LNCAP (cell line): ENCODE measurements around the gene UBL7.

Experiments used
- TF ChIP-seq, protein P1 (sequence below): fragments of 450-650 bp; IDR thresholded peaks from 2 replicates; pipeline ENCODE4 v1.5.1; 2017; ENCODE audit warnings: mild to moderate bottlenecking

UBL7 gene

DNA sequence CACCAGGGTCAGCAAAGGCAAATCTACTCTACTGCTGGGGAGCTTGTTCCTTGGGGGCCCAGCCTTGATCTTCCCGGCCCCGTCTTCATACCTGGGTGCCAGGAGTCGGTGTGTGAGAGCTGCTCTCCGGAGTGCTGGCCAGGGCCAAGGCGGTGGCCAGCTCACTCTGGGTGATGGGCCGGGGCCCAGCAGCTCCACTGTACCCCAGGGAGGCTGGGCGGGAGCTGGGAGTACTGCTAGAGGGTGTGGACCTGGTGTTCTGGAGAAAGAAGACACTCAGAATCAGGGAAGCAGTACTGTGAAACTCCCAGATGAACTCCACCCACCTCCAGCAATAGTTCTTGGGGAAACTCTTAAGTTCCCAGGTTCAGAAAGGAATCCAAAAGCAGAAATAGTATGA lies 11.9 kb downstream of the UBL7 start:
- TF ChIP-seq, protein P1, sequence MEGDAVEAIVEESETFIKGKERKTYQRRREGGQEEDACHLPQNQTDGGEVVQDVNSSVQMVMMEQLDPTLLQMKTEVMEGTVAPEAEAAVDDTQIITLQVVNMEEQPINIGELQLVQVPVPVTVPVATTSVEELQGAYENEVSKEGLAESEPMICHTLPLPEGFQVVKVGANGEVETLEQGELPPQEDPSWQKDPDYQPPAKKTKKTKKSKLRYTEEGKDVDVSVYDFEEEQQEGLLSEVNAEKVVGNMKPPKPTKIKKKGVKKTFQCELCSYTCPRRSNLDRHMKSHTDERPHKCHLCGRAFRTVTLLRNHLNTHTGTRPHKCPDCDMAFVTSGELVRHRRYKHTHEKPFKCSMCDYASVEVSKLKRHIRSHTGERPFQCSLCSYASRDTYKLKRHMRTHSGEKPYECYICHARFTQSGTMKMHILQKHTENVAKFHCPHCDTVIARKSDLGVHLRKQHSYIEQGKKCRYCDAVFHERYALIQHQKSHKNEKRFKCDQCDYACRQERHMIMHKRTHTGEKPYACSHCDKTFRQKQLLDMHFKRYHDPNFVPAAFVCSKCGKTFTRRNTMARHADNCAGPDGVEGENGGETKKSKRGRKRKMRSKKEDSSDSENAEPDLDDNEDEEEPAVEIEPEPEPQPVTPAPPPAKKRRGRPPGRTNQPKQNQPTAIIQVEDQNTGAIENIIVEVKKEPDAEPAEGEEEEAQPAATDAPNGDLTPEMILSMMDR = no peak

DNA sequence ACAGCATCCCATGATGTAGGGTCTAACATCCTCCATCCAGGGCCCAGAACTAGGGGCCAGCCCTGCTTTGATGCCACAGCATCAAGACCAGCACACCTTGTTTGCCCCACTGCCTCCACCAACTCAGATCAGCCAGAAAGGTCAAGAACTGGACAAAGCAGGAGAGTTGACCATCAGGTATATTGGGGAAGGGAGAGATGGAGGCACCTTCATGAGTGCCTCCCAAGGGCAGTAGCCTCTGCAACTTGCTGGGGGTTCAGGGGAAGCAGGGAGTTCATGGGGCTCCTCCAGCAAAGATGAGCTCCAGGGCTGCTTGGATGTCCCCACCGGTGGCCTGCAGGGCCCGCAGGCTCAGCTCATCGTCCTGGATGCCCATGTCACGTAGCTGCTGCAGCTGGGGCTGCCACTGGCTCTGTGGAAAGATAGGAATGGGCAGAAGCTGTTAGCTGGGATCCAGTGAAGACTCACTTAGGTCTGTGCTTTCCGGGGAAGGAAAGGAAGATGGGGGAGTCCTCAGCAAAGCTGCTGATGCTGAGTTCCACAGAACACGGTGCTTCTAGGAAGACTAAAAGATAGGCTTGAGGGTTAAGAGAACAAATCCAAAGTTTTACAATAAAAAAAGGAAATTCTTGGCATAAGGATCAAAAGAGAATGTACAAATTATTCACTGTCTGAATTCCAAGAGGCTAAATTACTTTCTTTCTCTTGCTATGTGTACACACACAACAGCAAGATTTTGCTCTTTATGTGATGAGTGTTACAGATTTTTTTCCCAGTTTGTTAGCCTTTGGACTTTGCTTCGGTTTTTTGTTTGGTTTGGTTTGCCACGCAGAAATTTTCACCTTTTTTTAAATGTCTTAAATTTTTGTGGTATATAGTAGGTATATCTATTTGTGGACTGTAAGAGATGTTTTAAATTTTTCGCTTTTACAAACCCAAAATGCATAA lies 14.9 kb downstream of the UBL7 start:
- TF ChIP-seq, protein P1 = no peak

DNA sequence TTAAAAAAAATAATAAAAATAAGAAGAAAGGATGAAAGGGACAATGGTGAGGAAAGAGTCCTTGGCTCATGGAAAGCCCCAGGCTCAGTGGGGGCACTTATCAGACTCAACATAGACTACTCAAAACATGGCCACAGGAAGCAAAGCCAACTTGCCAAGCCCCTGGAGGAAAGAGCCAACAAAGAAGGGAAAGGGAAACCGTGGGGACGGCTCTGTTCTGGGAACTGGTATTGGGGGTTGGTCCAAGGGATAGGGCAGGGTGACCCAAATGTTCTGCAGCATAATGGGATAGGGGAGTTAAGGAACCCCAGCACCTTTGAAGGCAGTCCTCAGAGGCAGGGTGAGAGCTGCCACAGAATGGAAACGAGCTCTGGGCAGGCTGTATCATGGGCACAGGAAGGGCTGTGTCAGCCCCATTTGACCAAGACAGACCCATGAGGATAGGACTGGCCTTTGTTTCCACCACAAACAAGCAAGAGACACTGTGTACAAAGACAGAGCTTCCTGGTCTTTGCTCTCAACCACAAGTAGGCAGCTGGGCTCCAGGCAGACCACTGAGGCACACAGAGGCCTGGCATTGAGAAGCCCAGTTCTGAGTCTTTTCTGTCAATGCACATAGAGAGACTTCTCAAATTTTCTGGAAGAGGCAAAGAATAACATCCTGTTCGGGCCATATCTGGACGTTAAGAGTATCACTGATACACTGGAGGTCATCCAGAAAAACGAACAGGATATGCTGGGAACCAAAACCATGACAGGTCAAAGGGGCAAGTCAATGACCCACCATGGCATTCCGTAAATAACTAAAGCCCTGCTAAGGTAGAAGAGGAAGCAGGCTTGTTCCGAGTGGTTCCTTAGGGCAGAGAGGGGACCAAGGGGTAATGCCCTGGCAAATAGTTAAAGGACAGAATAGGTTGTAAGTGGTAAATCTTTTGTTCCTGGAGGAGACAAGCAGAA lies 16.6 kb downstream of the UBL7 start:
- TF ChIP-seq, protein P1 = no peak

DNA sequence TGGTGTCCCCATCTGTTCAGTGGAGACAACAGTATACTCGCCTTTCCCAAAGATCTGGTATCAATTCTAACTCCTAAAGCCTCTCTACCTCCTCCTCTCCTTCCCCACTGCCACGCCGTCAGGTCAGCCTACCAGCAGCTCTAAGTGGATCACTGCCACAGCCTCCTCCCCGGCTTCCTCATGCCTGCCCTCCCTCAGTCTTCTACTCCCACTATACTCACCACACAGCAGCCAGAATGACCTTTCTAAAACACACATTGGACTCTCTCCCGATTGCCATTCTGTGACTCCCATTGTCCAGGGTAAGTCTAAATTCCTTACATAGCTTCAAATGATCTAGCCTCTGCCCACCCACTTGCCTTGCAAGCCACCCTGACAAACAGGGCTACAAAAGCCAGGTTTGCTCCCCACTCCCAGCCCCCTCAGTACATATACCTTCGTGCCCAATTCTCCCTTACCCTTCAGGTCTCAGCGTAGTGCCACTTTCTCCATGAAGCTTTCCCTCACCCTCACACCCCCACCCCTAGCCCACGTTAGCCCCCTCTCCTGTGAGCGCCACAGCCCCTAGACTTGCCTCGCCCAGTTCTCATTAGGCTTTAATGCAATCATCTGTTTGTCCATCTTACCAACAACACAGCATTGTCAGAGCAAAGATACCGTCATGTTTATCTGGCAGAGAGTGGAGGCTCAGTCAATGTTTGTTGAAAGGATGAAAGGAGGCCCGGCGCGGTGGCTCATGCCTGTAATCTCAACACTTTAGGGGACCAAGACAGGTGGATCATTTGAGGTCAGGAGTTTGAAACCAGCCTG lies 17.7 kb downstream of the UBL7 start:
- TF ChIP-seq, protein P1 = no peak

DNA sequence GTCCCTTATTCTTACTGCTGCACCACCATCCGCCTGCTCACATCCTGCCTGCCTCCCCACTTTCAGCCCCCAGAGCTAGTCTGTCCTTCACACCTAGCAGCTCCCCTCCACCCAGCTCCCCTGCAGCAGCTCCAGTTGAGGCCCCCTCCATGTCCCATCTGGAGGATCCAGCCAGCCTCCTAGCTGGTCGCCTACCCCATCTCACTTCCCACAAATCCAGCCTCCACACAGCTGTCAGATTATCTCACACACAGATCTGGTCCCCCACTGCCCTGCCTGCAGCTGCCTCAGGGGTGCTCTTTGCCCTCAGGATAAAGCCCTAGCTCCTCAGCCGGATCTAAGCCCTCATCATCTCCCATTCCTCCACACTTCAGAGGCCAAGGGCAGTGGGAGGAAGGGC lies 18.4 kb downstream of the UBL7 start:
- TF ChIP-seq, protein P1 = no peak

DNA sequence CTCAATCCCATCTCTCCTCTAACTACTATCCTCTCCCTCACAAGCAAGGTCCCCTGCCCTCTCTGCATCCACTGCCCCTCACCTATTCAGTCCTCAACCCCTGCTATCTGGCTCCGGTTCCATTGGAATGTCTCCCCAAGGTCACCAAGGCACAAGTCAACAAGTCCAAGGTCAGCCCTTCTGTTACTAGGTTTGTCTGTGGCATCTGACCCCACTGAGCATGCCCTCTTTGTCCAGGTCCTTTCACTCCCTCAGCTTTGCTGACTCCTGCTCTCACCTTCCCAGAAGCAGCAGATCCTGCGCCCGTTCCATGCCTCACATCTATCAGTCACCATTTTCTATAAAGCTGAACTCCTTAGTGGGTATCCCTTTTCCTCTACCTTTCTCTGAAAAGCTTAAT lies 18.9 kb downstream of the UBL7 start:
- TF ChIP-seq, protein P1 = no peak
